GM12865 (cell line): ENCODE data around the gene GFER.

ENCODE experiments used
- DNase-seq: peaks from one replicate; pipeline ENCODE4 v3.0.0; 2010; ENCODE audit warnings: low read depth
- H3K4me3 ChIP-seq: 2 replicates; pipeline ENCODE4 v1.5.1; 2011; ENCODE audit warnings: mild to moderate bottlenecking, low read depth, low read length, control low read depth
- TF ChIP-seq, protein P1 (sequence below): IDR thresholded peaks from 2 replicates; pipeline ENCODE4 v1.5.1; 2011; ENCODE audit warnings: low read length, control low read depth, low read depth, inconsistent platforms; ENCODE audit not compliant: insufficient read depth; ENCODE audit errors: missing control alignments

GFER gene

GRCh38 chr16:1997494-1998359 lies 13.7 kb downstream of the GFER start:
- TF ChIP-seq, protein P1, sequence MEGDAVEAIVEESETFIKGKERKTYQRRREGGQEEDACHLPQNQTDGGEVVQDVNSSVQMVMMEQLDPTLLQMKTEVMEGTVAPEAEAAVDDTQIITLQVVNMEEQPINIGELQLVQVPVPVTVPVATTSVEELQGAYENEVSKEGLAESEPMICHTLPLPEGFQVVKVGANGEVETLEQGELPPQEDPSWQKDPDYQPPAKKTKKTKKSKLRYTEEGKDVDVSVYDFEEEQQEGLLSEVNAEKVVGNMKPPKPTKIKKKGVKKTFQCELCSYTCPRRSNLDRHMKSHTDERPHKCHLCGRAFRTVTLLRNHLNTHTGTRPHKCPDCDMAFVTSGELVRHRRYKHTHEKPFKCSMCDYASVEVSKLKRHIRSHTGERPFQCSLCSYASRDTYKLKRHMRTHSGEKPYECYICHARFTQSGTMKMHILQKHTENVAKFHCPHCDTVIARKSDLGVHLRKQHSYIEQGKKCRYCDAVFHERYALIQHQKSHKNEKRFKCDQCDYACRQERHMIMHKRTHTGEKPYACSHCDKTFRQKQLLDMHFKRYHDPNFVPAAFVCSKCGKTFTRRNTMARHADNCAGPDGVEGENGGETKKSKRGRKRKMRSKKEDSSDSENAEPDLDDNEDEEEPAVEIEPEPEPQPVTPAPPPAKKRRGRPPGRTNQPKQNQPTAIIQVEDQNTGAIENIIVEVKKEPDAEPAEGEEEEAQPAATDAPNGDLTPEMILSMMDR = no peak
- no peak overlapping the region for H3K4me3 ChIP-seq
- no peak for DNase-seq

DNA sequence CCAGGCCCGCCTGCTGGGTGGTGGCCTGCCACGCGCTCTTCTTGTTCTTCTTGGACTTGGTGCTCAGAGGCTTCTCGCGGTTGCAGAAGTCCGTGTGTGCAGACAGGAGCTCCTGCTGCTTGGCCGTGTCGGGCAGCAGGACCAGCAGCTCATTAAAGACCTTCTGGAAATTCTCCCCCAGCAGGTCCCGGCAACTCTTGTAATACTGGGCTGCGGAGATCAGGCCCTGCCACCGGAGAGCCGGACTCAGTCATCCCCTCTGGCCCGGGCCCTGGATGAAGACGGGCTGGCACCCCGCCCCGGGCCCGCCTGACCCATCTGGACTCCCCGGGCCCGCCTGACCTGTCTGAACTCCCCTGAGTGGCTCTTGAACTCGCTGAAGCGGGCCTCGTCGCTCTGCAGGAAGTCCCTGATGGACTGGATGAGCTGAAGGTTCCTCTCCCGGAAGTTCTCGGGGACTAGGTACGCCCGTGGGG lies 14.4 kb downstream of the GFER start:
- no peak overlapping the region for H3K4me3 ChIP-seq
- no peak for DNase-seq
- TF ChIP-seq, protein P1 = no peak

DNA sequence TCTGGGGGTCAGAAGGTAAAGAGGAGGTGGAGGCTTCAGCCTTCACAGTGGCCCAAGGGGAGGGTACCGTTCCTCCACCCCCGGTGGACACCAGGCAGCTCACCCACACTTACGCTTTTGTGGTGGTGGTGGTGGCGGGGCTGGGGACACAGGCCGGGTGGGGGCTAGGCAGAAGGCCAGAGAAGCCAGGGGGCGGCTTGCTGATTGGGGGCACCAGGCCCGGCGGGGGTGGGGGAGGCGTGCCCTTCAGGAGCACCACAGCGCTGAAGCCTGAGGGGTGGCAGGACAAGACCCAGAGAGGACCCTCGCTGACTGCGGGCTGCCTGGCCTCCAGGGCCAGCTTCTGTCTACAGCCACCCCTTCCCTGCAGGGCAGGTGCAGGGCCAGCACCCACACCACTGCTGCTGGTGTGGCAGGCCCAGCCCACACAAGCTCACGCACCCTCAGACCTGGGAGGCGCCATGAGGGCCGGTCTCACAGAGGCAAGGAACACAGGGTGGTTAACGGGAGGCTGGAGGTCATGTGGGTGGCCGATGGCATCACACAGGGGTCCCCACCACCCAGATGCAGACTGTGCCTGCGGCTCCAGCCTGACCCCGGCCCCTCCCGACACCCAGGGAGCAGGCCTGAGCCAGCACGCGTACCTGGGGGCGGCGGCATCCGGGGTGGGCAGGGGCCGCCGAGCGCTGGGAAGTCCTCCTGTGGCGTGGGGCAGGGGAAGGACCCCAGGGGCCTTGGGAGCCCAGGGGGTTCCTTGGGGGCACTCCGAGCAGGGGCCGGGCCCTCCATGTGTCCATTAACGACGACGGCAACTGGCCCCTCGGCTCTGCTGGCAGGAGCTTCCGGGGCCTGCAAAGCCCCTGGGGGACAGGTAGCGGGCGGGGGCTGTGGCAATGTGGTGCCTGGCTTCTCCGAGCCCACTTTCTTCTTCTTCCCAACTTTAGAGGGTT lies 15.1 kb downstream of the GFER start:
- TF ChIP-seq, protein P1 = no peak
- no peak for DNase-seq
- H3K4me3 ChIP-seq = no peak overlapping the region

DNA sequence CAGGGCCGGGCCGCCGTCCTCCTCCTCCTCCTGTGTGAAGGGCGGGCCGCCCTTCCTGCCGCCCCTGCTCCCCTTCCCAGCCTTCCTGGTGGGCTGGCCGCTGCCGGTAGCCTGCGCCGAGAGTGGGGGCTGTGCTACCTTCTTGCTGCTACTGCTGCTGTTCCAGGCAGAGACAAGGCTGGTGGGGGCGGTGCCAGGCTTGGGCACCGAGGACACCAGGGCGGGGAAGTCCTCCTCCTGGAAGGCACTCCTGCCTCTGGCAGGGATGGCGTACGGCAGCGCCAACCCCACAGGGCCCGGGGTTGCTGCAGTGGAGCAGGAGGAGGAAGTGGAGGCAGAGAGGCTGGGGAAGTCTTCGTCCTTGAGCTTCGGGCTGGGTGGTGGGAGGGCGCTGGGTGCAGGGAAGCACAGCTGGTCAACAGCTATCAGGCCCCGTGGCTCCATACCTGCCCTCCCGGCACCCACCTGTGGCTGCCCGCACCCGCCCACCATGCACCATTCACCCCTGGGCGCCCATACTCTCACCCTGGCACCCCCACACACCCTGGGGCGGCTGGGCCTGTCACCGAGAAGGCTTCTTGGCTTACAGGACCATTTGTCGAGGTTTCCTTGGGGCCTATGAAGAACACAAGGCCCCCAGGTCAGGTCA lies 16.0 kb downstream of the GFER start:
- no peak overlapping the region for H3K4me3 ChIP-seq
- TF ChIP-seq, protein P1 = no peak
- DNase-seq = no peak

DNA sequence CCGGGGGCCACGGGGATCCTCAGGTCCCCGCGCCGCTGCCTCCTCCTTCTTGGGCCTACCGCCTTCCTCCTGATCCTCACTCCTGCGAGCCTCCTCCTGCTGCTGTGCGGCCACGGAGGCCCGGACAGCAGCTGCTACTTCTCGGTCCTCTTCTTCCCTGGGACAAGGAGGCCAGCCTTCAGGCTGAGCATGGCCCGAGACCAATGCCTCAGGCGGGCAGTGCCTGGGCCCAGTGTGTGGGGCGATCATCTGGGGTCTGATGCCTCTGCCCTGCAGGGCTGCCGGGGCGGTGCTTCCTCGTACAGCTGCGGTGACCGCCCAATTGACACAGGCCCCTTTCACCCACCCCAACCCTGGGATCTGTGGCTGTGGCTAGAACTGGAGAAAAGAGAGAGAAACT lies 17.0 kb downstream of the GFER start:
- DNase-seq = no peak
- TF ChIP-seq, protein P1 = no peak
- no peak overlapping the region for H3K4me3 ChIP-seq
